ENCODE measurements around the gene NOC3L. TPM values are rescaled to one million over a fixed set of nuclear protein-coding genes. Genes with fewer than 3 reads are reported as not detected.
"Not testable (repeated sequence)": the region's sequence is repeated elsewhere in the genome, so short reads cannot be mapped to it uniquely, and the experiment has no call there.

Gene NOC3L, protein sequence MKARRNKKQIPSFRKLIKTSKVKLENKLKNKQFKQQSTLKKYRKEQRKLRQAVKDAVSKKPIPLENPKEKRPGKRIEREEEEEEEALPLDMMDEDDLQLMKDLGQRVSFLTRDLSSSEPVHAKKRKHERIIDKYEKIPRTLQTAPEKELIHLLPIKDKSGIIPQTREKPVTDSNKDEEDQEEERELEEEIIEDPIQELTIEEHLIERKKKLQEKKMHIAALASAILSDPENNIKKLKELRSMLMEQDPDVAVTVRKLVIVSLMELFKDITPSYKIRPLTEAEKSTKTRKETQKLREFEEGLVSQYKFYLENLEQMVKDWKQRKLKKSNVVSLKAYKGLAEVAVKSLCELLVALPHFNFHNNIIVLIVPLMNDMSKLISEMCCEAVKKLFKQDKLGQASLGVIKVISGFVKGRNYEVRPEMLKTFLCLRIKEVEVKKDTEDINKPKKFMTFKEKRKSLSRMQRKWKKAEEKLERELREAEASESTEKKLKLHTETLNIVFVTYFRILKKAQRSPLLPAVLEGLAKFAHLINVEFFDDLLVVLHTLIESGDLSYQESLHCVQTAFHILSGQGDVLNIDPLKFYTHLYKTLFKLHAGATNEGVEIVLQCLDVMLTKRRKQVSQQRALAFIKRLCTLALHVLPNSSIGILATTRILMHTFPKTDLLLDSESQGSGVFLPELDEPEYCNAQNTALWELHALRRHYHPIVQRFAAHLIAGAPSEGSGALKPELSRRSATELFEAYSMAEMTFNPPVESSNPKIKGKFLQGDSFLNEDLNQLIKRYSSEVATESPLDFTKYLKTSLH
- 10 to 100 TPM; 19.5 to 23.6 (median 22.3) TPM for polyA plus RNA-seq (ENCODE audit: insufficient read length in 3 of 3)

DNA sequence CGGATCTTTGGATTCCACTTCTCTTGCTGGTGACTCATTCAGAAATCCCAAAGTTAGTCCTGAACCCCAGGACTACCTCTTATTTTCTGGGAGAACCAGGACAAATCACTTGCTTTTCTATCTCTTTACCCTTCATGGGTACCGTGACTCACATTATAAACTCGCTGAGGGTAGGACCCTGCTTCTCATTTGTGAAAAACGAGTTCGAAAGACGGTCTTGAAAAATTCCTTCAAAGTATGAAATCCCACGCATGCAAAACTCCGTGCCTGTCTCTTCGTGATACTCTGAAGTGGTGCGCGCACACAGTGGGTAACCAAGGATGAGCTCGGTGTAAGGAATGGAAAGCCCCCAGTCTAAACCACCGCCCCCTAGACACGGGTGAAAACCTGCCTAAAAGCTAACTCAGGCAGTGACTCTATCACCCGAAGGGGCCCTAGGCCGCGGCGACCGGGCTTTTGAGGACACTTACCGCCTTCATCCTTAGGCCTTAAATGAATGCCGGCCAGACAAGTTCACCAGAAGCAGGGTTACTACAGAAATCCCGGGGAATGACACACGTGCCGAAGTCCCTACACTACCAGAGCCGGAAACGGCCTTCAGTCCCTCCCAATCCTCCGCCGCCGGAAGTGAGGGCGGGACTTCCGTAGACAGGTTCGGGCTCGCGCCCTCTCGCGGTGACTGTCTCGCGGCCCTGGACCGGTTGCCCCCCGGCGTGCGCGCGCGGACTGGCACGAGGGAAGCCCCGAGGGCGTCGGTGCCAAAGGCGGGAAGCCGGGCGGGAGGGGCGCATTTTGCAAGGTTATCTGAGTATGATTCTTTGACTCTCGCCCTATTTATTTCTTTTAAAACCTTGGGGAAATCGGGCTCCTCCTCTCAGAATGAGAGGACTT is at the start of gene NOC3L:
Gene NOC3L, minus strand, starts transcription at position 580 of the 891 bp plus-strand sequence. Its CDS starts 101 bp downstream, at position 479.
- peak; percentile 83 to 90 (median 88) for DNase-seq (ENCODE audit: low read depth in 3 of 3, low spot score in 2 of 3)

DNA sequence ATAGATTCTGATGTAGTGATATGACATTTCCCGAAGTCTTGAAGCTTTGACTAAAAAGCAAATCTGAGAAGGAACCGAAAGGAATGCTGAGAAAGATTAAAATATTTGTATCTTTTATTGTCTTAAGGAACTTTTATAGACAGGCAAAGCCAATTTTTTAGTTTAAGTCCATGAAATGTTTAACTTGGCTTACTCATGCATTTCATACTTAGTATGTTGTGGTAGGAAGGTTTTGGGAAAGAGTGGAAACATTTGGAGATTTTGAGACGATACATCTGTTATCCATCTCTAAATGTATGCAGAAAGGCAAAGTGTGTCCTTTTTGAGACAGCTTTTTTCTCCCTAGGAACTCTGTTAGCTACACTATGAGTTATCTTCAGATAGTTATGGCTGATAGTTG is 49.7 kb upstream of the NOC3L start:
- DNase-seq (ENCODE audit: low read depth in 3 of 3, low spot score in 2 of 3): no peak

DNA sequence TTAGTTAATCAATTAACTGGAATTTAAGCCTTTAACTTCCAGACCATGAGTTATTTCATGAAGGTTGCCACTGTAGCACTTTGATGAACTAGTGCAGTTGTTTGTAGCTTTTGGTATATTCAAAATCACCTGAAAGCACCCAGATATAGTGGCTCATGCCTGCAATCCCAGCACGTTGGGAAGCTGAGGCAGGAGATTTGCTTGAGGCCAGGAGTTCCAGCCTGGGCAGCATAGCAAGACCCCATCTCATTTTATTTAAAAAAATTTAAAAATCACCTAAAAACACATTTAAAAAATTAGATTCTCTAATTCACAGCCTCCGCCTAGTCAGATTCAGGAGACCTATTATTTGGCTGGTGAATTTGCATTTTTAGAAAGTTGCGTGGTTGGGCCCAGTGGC is 48.6 kb upstream of the NOC3L start:
- DNase-seq (ENCODE audit: low read depth in 3 of 3, low spot score in 2 of 3): no peak

DNA sequence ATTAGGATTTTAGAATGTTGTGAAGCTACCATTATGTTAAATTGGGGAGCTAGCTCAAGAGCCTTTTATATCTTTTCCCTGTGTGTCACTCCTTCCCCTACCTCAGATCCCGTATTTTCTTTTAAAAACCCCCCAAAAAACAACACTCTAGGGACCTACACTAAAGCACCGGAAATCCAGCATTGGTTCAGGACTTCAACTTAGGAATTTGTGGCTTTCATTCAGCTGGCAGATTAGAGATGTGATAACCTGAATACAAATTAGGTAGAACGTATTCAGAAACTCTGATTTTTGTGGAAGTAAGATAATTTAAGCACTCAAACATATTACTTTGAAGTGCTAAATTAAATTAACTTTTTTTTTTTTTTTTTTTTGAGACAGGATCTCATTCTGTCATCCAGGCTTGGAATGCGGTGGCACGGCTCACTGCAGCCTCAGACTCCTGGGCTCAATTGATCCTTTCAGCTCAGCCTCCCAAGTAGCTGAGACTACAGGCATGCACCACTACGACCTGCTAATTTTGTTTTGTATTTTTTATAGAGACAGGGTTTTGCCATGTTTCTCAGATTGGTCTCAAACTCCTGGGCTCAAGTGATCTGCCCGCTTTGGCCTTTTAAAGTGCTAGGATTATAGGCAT is 46.4 kb upstream of the NOC3L start:
- DNase-seq (ENCODE audit: low read depth in 3 of 3, low spot score in 2 of 3): no peak

DNA sequence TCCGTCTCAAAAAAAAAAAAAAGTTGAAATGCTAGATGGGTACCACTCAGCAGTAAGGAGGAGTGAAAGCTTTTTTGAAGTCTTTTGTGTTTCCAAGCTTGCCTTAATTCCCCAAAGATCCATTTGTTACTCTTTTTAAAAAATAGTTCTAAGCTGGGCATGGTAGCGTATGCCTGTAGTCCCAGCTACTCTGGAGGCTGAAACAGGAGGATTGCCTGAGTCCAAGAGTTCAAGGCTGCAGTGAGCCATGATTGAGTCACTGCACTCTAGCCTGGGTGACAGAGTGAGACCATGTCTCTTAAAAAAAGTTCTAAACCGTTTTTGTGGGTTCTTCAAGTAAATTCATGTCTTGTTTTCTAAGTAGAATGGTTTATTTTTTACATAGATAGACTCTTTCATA is 44.9 kb upstream of the NOC3L start:
- DNase-seq (ENCODE audit: low read depth in 3 of 3, low spot score in 2 of 3): no peak

DNA sequence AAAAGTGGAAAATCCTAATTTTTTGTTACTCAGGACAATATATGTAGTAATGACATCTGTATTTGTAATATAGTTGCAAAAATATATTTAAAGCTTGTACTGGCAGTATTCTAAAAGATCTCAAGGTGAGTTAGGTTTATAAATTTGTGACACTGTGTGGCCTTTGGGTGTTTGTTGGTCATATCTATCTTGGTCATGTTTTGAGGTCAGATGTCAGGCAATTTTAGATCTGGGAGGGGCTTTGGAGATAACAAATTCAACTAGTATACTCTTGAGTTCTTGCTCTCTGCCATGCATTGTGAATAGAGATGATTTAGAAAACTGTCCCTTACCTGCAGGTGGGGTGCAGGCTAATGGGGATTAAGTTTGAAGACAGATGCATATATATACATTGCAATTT is 42.7 kb upstream of the NOC3L start:
- no peak for DNase-seq (ENCODE audit: low read depth in 3 of 3, low spot score in 2 of 3)

DNA sequence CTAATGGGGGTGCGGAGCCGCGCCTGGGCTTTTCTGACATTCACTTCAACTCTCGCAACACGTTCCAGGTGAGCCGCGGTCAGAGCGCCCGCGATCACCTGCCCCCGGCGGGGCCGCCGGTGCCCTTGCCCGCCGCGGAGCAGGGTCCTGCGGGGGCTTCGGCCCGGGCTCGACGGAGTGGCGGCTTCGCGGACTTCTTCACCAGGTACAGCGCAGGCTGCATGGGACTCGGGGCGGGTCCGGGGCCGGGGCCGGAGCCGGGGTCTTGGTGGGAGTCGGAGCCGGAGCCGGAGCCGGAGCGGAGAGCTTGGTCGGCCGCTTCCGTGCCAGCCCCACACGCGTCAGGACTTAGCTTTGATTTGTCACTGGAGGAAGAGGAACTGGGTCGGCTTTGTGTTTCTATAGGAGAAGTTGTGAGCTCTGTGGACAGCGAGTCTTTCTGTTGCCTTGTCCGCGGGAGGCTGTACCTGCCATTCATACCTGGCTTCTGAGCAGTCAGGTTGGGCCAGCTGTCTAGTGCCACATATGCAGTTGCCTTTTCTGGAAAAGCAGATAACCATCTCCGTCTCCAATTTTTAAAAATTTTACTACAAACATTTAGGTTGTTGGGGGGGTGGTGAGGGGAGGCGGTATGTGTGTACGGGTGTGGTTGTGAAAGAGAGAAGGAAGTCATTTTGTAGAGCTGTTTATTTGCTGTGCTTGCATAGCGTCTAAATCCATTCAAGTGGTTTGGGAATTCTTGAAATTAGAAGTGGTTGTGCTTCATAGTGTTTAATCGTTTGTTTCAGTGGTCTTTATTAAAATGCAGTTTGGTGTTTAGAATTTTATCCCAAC is 40.9 kb upstream of the NOC3L start:
- peak in 2 of 3 donors; percentile 29 to 49 for DNase-seq (ENCODE audit: low read depth in 3 of 3, low spot score in 2 of 3)

DNA sequence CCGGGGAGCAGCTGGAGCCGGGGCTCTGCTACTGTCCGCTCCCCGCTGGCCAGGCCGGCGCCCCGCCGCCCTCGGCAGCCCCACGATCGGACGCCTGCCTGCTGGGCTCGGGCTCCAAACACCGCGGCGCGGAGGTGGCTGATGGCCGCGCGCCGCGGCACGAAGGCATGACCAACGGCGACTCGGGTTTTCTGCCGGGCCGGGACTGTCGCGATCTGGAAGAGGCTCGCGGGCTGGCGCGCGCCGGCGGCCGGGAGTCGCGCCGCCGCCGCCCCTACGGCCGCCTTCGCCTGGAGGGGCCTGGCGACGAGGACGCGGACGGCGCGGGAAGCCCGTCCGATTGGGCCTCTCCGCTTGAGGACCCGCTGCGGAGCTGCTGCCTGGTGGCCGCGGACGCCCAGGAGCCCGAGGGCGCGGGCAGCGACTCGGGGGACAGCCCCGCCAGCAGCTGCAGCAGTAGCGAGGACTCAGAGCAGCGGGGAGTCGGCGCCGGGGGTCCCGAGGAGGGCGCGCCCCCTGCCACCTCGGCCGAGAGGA is 40.2 kb upstream of the NOC3L start:
- DNase-seq (ENCODE audit: low read depth in 3 of 3, low spot score in 2 of 3): peak in 1 of 3 donors; percentile 27

DNA sequence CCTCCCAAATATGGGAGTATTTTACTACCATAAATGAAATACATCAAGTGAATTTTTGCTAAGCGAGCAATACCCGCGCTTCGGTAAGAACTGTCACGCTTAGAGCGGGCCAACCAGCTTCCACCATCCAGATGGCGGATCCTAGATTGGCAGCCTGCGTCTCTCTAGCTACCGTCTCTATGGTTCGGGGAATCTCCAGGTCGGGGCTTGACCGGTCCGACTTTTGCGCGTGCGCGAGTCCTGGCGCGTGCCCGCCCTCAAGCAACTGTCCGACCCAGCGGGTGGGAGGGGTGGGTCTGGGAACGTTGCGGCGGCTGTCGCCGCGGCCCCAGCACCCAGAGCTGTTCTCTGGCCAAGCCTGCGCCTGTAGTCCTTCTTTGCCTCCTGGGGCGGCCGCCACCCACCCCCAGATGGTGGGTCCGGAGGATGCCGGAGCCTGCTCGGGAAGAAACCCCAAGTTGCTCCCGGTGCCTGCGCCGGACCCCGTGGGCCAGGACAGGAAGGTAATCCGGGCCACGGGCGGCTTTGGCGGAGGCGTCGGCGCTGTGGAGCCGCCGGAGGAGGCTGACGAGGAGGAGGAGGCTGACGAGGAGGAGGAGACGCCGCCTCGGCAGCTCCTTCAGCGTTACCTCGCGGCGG is 39.6 kb upstream of the NOC3L start, which contains the start of gene TBC1D12:
Gene TBC1D12, plus strand, starts transcription at position 338 of the 639 bp plus-strand sequence. Its CDS starts 73 bp downstream, at position 411.
- DNase-seq (ENCODE audit: low read depth in 3 of 3, low spot score in 2 of 3): peak; percentile 89 to 91 (median 89)

DNA sequence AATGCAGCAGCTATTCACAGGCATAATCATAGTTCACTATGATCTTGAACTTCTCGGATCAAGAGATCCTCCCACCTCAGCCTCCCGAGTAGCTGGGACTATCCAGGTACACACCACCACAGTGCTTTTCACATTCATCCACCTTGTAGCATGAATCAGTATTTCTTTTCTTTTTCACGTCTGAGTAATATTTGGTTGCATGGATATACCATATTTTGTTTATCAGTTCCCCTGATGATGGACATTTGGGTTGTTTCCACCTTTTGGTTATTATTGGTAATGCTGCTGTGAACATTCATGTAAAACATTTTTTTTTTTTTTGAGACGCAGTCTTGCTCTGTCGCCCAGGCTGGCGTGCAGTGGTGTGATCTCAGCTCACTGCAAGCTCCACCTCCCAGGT is 36.0 kb upstream of the NOC3L start:
- no peak for DNase-seq (ENCODE audit: low read depth in 3 of 3, low spot score in 2 of 3)

DNA sequence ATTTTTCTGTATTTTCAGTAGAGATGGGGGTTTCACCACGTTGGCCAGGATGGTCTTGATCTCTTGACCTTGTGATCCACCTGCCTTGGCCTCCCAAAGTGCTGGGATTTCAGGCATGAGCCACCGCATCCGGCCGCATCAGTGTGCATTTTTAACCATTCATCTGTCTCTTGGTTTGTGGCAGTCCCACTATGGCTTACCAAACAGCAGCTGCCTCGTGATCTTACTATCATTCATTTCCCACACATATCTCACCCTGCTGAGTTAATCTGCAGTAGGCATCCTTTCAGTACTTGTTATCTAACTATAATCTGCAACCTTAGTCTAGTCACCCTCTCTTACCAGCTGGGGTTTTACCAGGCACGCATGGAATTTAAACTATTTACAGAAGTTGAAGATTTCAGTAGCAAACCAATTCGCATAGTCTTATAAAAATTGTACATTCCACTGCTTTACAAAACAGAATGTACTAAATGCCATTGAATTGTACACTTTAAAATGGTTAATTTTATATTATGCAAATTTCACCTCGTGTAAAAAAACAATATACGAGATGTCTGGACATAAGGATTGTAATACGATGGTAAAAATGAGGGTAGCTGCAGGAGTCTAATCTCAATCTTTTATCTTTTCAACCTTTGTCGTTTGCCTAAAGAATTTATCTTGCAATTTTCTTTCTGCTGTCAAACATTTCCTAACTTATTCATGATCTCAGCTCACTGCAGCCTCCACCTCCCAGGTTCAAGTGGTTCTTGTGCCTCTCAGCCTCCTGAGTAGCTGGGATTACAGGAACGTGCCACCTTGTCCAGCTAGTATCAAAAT is 35.0 kb upstream of the NOC3L start:
- DNase-seq (ENCODE audit: low read depth in 3 of 3, low spot score in 2 of 3): no peak

DNA sequence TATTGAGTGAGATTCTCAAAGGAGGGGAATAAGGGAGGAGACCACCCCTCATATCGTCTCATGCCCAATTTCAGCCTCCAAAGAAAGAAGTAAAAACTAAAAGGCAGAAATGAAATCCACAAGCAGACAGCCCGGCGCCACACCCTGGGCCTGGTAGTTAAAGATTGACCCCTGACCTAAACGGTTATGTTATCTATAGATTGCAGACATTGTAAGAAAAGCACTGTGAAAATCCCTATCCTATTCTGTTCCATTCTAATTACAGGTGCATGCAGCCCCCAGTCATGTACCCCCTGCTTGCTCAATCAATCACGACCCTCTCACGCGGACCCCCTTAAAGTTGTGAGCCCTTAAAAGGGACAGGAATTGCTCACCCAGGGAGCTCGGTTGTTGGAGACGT is 29.4 kb upstream of the NOC3L start:
- not testable (repeated sequence) for DNase-seq (ENCODE audit: low read depth in 3 of 3, low spot score in 2 of 3)

DNA sequence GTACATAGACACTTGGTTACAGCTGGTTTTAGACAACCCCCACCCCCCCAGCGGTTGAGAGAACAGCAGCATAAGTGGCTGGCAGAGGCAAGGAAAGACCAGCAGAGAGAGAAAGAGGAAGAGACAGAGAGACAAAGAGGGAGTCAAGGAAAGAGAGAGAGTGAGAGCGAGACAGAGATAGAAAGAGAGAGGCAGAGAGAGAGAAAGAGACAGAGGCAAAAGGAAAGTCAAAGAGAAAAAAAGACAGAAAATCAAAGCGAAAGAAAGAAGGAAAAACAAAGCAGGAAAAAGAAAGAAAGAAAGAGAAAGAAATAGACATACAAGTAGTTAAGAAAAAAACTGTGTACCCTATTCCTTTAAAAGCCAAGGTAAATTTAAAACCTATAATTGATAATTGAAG is 23.0 kb upstream of the NOC3L start:
- not testable (repeated sequence) for DNase-seq (ENCODE audit: low read depth in 3 of 3, low spot score in 2 of 3)

DNA sequence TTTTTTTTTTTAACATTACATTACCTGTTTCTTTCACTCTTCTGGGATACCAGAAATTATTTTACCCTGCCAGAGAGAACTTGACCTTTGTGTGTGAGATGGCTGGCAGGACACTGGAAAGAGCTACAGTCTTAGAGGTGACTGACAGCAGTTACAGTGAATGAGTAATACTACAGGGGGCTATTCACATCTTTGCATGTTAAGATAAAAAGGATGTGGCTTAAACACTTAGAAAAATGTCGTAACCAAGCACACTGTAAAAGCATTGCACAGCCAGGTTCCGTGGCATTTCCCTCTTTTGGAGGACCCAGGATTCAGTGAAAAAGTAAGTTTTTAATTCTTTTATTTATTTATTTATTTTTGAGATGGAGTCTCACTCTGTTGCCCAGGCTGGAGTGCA is 20.8 kb upstream of the NOC3L start:
- DNase-seq (ENCODE audit: low read depth in 3 of 3, low spot score in 2 of 3): no peak

DNA sequence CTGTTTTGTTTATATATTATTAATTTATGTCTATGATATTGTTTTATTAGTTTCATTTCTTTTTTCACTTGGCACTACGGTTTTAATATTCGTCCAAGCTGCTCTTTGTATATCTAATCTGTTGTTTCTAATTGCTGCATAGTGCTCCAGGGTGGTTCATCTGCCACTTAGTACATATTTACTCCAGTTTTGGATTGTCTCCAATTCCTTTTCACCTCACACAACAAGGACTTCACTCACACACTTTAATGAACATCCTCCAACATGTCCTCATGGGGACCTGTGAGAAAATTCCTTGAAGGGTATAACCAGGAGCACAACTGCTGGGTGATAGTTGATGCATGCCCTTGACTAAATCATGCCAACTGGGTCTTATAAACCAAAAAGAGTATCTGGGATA is 14.1 kb upstream of the NOC3L start:
- DNase-seq (ENCODE audit: low read depth in 3 of 3, low spot score in 2 of 3): no peak

DNA sequence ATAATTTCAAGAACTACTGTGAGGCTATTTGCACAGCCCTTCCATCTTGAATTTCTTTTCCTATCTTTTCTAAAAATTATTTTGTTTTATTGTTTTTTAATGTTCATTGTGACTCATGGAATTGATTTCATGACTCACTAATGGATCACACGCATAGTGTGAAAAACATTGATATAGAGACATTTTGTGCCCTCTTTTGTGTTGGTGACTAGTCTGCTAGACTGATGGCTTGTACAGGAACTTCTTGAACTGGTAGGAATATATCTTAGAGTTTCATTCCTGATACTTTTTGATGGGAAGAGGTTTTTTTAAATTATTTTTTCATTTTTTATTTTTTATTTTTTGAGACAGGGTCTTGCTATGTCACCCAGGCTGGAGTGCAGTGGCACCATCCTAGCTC is 12.6 kb upstream of the NOC3L start:
- DNase-seq (ENCODE audit: low read depth in 3 of 3, low spot score in 2 of 3): no peak

DNA sequence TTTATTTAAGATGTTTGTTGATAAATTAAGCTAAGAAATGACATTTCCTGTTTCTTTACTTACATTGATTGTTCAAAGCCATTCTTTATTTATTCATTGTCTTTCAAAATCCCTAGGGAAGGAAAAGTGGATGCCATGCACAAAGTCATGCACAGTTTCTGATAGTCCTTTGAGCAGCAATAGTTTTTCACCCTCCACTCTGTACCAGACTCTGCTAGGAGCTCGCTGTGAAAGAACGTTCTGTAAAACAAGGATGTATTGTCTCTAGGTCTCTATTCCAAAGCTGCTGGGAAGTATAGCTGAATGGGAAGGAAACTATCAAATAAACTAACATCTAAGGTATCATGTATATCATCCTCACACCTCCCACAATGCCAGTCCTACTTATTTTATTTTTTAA is 7.8 kb upstream of the NOC3L start:
- DNase-seq (ENCODE audit: low read depth in 3 of 3, low spot score in 2 of 3): no peak

DNA sequence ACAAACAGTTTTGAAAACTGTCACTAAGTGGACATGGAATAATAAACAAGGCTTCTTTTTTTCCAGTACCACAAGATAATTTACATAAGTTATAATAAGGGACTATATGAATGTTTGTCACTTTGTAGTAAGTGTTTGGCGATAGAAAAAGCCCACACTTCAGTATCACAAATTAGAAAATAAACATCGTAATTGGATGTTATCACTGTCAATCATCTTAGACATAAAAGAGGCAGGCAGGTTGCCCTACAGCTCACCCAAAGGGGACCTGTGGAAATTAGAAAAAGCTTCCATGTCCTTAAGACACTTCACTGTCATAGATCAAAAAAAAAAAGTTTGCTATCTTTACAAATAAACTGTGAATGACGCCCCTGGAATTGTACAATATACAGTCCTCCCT is 3.6 kb upstream of the NOC3L start:
- no peak for DNase-seq (ENCODE audit: low read depth in 3 of 3, low spot score in 2 of 3)
